Measurements from ENCODE around the gene KLHL26. TPM values are rescaled to one million over a fixed set of nuclear protein-coding genes. Genes with fewer than 3 reads are reported as not detected.

Gene KLHL26
- total and polyA plus RNA-seq, 2 of the 4 experiments (the other 2 are of a cell fraction), result 2.2 to 4.7 TPM

DNA sequence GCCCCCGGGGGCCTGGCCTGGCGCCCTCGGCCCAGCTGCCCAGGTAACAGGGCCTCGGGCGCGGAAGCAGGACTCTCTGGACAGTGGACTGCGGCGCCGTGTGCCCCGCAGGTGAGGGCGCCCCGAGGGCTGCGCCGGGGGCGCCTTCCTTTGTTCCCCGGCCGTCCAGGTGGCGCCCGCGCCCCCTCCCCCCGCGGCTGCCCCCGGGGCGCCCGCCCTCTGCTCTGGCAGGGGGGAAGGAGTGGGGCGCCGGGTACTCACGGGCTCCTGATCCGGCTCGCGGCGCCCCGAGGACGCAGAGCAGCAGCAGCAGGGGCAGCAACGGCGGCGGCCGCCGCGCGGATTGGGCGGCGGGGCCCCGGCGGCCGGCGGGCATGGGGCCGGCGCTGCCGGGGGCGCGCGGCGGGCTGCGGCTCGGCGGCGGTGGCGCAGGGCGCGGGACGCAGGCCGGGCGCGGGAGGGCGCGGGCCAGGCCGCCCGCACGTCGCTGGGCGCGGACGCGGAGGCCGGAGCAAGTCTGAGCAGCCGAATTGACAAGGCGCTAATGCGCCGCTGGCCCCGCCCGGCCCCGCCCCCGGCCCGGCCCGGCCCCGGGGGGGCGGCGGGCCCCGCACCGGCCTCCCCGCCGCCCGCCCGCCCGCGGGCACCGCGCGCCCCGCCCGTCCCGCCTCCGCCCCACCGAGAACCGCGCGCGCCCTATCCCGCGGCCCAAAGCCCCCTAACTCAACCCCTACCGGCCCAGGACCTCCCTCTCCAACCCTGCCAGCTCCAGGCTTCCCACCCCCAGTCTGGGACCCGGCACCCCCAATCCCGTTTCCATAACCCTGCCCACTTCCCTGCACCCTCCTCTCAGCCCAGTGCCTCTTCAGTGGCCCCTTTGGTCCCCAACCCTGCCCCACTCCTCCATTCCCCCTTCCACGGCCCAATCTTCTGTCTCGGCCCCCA lies 30.3 kb upstream of the KLHL26 start, which contains the start of gene CRLF1:
Gene CRLF1 (minus strand): TSS at position 519 of the 945 bp plus-strand sequence. CDS start 143 bp downstream, at position 376.
- H2BK20ac ChIP-seq (ENCODE audit: low read depth, low read length), result no peak within 1 kb of the TSS
- H3K79me1 ChIP-seq (ENCODE audit: low read depth in 1 of 2, low read length in 2 of 2), result no peaks in the 10 kb centered on the region
- H2AFZ ChIP-seq (replicated peaks; ENCODE audit: low read length, poor library complexity), result peak within 1 kb of the TSS; percentile 63
- H3K9ac ChIP-seq (ENCODE audit: low read depth, low read length), result no peak within 1 kb of the TSS
- ChIA-PET POLR2A (ENCODE audit: unreplicated experiment) (no interaction called here), CTCF (interaction anchor here (1.5 kb wide), 1 partner anchor 29 kb away, joined by 3 read pairs; no protein-coding TSS in a partner anchor)
- no peak within 1 kb of the TSS for H2AK5ac ChIP-seq (ENCODE audit: low read depth, low read length)
- peaks cover 77% of the 10 kb centered on the region for H3K27me3 ChIP-seq (ENCODE audit: control insufficient read depth, insufficient read depth, low read length)
- H4K20me1 ChIP-seq (ENCODE audit: insufficient read depth, low read length), result peaks cover 8% of the 10 kb centered on the region
- no peaks in the 10 kb centered on the region for H3K9me3 ChIP-seq (ENCODE audit: control insufficient read depth, insufficient read depth, low read length)
- H2AK9ac ChIP-seq (replicated peaks; ENCODE audit: low read depth, low read length, poor library complexity), result no peak within 1 kb of the TSS
- peak; percentile 28 for ATAC-seq (ENCODE audit: low read depth)
- in situ Hi-C loops (cut with MboI; ENCODE audit: low sequenced_read_pairs) (no loop called here), dilution Hi-C loops (cut with HindIII; ENCODE audit: low sequenced_read_pairs, unreplicated experiment) (no loop called here), intact Hi-C loops (cut with micrococcal nuclease) (no loop called here)
- H3K4me3 ChIP-seq (ENCODE audit: insufficient read depth, low read depth, low read length), result peak within 1 kb of the TSS; percentile 4; the same call in 1 of the 2 replicates
- H3K9me1 ChIP-seq (ENCODE audit: insufficient read depth, low read length), result no peaks in the 10 kb centered on the region
- 0% methylated on average over 24 of the region's 116 CpGs; no CpG with 5 or more reads in 1 of the 2 experiments for WGBS, 2 experiments (ENCODE audit: extremely low coverage in 2 of 2, insufficient read length in 1 of 2)
- H4K91ac ChIP-seq (ENCODE audit: insufficient read depth, low read depth, low read length), result no peak within 1 kb of the TSS
- no TSS peak for BruUV-seq (replicated peaks)
- no peak for DNase-seq
- H3K4ac ChIP-seq (ENCODE audit: low read depth, low read length), result no peak within 1 kb of the TSS
- no peak within 1 kb of the TSS for H3K27ac ChIP-seq (ENCODE audit: insufficient read depth, low read length)
- H3K4me1 ChIP-seq (ENCODE audit: control insufficient read depth, insufficient read depth, low read length), result peaks cover 5% of the 10 kb centered on the region; the same call in 1 of the 2 replicates
- H2BK120ac ChIP-seq (ENCODE audit: low read depth, low read length), result no peak within 1 kb of the TSS
- TF ChIP-seq BHLHE40 (IDR thresholded peaks at IDR 0.05; ENCODE audit: low read depth, low read length) (no peak), MAZ (IDR thresholded peaks at IDR 0.05; ENCODE audit: borderline replicate concordance, low read depth, low read length) (no peak), MAFK (IDR thresholded peaks at IDR 0.05; ENCODE audit: low read depth, low read length) (no peak), CEBPB (IDR thresholded peaks at IDR 0.05; ENCODE audit: low read depth, low read length) (no peak), POLR2A (IDR thresholded peaks at IDR 0.05; ENCODE audit: low read depth, low read length) (no peak), SMC3 (IDR thresholded peaks at IDR 0.05; ENCODE audit: low read depth, low read length) (no peak), NFE2L2 (IDR thresholded peaks at IDR 0.05; ENCODE audit: low read depth, low read length) (no peak), CHD1 (IDR thresholded peaks at IDR 0.05; ENCODE audit: low read depth, low read length) (no peak), MXI1 (IDR thresholded peaks at IDR 0.05; ENCODE audit: borderline replicate concordance, low read depth, low read length) (no peak)
- TF ChIP-seq, protein P1, sequence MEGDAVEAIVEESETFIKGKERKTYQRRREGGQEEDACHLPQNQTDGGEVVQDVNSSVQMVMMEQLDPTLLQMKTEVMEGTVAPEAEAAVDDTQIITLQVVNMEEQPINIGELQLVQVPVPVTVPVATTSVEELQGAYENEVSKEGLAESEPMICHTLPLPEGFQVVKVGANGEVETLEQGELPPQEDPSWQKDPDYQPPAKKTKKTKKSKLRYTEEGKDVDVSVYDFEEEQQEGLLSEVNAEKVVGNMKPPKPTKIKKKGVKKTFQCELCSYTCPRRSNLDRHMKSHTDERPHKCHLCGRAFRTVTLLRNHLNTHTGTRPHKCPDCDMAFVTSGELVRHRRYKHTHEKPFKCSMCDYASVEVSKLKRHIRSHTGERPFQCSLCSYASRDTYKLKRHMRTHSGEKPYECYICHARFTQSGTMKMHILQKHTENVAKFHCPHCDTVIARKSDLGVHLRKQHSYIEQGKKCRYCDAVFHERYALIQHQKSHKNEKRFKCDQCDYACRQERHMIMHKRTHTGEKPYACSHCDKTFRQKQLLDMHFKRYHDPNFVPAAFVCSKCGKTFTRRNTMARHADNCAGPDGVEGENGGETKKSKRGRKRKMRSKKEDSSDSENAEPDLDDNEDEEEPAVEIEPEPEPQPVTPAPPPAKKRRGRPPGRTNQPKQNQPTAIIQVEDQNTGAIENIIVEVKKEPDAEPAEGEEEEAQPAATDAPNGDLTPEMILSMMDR (conservative IDR thresholded peaks at IDR 0.05; ENCODE audit: low read depth, low read length), result no peak
- peak within 1 kb of the TSS; percentile 72 for H3K4me2 ChIP-seq (ENCODE audit: low read depth, low read length)
- H4K8ac ChIP-seq (ENCODE audit: low read depth in 2 of 2, low read length in 2 of 2), result no peak within 1 kb of the TSS
- no peak within 1 kb of the TSS for H3K56ac ChIP-seq (ENCODE audit: extremely low read depth, insufficient read depth, low read length)
- no peak within 1 kb of the TSS for H3K18ac ChIP-seq (ENCODE audit: low read depth, low read length)
- H4K5ac ChIP-seq (ENCODE audit: low read depth, low read length), result no peak within 1 kb of the TSS
- H3K14ac ChIP-seq (replicated peaks; ENCODE audit: low read depth, low read length), result no peak within 1 kb of the TSS
- no peaks in the 10 kb centered on the region for H3K36me3 ChIP-seq (ENCODE audit: control insufficient read depth, insufficient read depth, low read length)
- no peak within 1 kb of the TSS for H2BK5ac ChIP-seq (ENCODE audit: low read depth, low read length, poor library complexity, severe bottlenecking)
- H3K23ac ChIP-seq (ENCODE audit: low read depth, low read length), result no peak within 1 kb of the TSS
- H2BK15ac ChIP-seq (ENCODE audit: low read depth, low read length), result no peak within 1 kb of the TSS

Data from IMR-90 (cell line).